HEK293 (cell line): ENCODE measurements around the gene ZNF524.

Experiments
- HOXA7 ChIP-seq: sonication (generic); formaldehyde crosslinking; IDR thresholded peaks from 2 replicates; pipeline ENCODE4 v1.8.1; 2022; ENCODE audit warnings: missing genetic modification reagents, borderline replicate concordance
- MYNN ChIP-seq: fragments of 450-650 bp; formaldehyde crosslinking; IDR thresholded peaks from 2 replicates; pipeline ENCODE4 v1.5.1; 2016; ENCODE audit warnings: missing biosample characterization, missing genetic modification characterization, borderline replicate concordance
- SP7 ChIP-seq: fragments of 450-650 bp; formaldehyde crosslinking; IDR thresholded peaks from 2 replicates; pipeline ENCODE4 v1.5.1; 2016; ENCODE audit warnings: missing biosample characterization, missing genetic modification characterization
- ZFP41 ChIP-seq: fragments of 450-650 bp; formaldehyde crosslinking; IDR thresholded peaks from 2 replicates; pipeline ENCODE4 v1.5.1; 2016; ENCODE audit warnings: missing biosample characterization, missing genetic modification characterization, borderline replicate concordance
- ZNF10 ChIP-seq: fragments of 450-650 bp; formaldehyde crosslinking; IDR thresholded peaks from 2 replicates; pipeline ENCODE4 v1.5.1; 2017; ENCODE audit warnings: missing biosample characterization, missing genetic modification characterization
- ZNF174 ChIP-seq: fragments of 450-650 bp; formaldehyde crosslinking; IDR thresholded peaks from 2 replicates; pipeline ENCODE4 v1.5.0; 2017; ENCODE audit warnings: missing biosample characterization, mild to moderate bottlenecking, missing genetic modification characterization
- ZNF221 ChIP-seq: fragments of 450-650 bp; formaldehyde crosslinking; IDR thresholded peaks from 2 replicates; pipeline ENCODE4 v1.5.1; 2017; ENCODE audit warnings: missing biosample characterization, missing genetic modification characterization, borderline replicate concordance
- ZNF354C ChIP-seq: fragments of 450-650 bp; formaldehyde crosslinking; IDR thresholded peaks from 2 replicates; pipeline ENCODE4 v1.5.1; 2016; ENCODE audit warnings: missing biosample characterization, missing genetic modification characterization, low read depth, borderline replicate concordance
- ZNF404 ChIP-seq: fragments of 450-650 bp; formaldehyde crosslinking; IDR thresholded peaks from 2 replicates; pipeline ENCODE4 v1.5.1; 2017; ENCODE audit warnings: missing biosample characterization, missing genetic modification characterization
- ZNF426 ChIP-seq: fragments of 450-650 bp; formaldehyde crosslinking; IDR thresholded peaks from 2 replicates; pipeline ENCODE4 v1.5.1; 2017; ENCODE audit warnings: missing biosample characterization, missing genetic modification characterization, mild to moderate bottlenecking, inconsistent platforms, moderate library complexity
- ZNF501 ChIP-seq: fragments of 450-650 bp; formaldehyde crosslinking; IDR thresholded peaks from 2 replicates; pipeline ENCODE4 v1.5.1; 2016; ENCODE audit warnings: missing biosample characterization, missing genetic modification characterization
- ZNF544 ChIP-seq: fragments of 450-650 bp; formaldehyde crosslinking; IDR thresholded peaks from 2 replicates; pipeline ENCODE4 v1.5.0; 2017; ENCODE audit warnings: missing biosample characterization, missing genetic modification characterization
- ZNF549 ChIP-seq: fragments of 450-650 bp; IDR thresholded peaks from 2 replicates; pipeline ENCODE4 v1.5.1; 2018; ENCODE audit warnings: missing biosample characterization, missing genetic modification characterization, mild to moderate bottlenecking, inconsistent platforms, moderate library complexity
- ZNF571 ChIP-seq: fragments of 450-650 bp; formaldehyde crosslinking; IDR thresholded peaks from 2 replicates; pipeline ENCODE4 v1.5.0; 2017; ENCODE audit warnings: missing biosample characterization, missing genetic modification characterization
- ZNF596 ChIP-seq: fragments of 450-650 bp; IDR thresholded peaks from 2 replicates; pipeline ENCODE4 v1.5.0; 2018; ENCODE audit warnings: missing biosample characterization, mild to moderate bottlenecking, missing genetic modification characterization, moderate library complexity
- ZNF624 ChIP-seq: fragments of 450-650 bp; formaldehyde crosslinking; IDR thresholded peaks from 2 replicates; pipeline ENCODE4 v1.5.1; 2017; ENCODE audit warnings: missing biosample characterization, missing genetic modification characterization
- ZNF626 ChIP-seq: fragments of 450-650 bp; sonication (Bioruptor Pico); formaldehyde crosslinking; IDR thresholded peaks from 2 replicates; pipeline ENCODE4 v1.5.1; 2018; ENCODE audit warnings: missing biosample characterization, missing genetic modification characterization, inconsistent platforms
- ZNF747 ChIP-seq: fragments of 450-650 bp; formaldehyde crosslinking; IDR thresholded peaks from 2 replicates; pipeline ENCODE4 v1.5.1; 2016; ENCODE audit warnings: missing biosample characterization, missing genetic modification characterization
- ZSCAN16 ChIP-seq: fragments of 450-650 bp; formaldehyde crosslinking; IDR thresholded peaks from 2 replicates; pipeline ENCODE4 v1.5.1; 2016; ENCODE audit warnings: missing biosample characterization, missing genetic modification characterization
- ZSCAN23 ChIP-seq: fragments of 450-650 bp; formaldehyde crosslinking; IDR thresholded peaks from 2 replicates; pipeline ENCODE4 v1.5.1; 2016; ENCODE audit warnings: missing biosample characterization, missing genetic modification characterization
- TF ChIP-seq, protein P1 (sequence below): fragments of 450-650 bp; formaldehyde crosslinking; IDR thresholded peaks from 2 replicates; pipeline ENCODE4 v1.5.1; 2016; ENCODE audit warnings: missing biosample characterization, missing genetic modification characterization, borderline replicate concordance
- TF ChIP-seq, protein P2 (sequence below): IDR thresholded peaks from 2 replicates; pipeline ENCODE4 v1.6.1; 2011; ENCODE audit warnings: mild to moderate bottlenecking, low read depth, low read length, borderline replicate concordance
- TF ChIP-seq, protein P3 (sequence below): fragments of 450-650 bp; formaldehyde crosslinking; IDR thresholded peaks from 2 replicates; pipeline ENCODE4 v1.5.1; 2017; ENCODE audit warnings: missing biosample characterization, mild to moderate bottlenecking, missing genetic modification characterization, moderate library complexity
- TF ChIP-seq, protein P4 (sequence below): fragments of 450-650 bp; IDR thresholded peaks from 2 replicates; pipeline ENCODE4 v1.5.1; 2018; ENCODE audit warnings: missing biosample characterization, missing genetic modification characterization
- TF ChIP-seq, protein P5 (sequence below): fragments of 450-650 bp; formaldehyde crosslinking; IDR thresholded peaks from 2 replicates; pipeline ENCODE4 v1.5.1; 2016; ENCODE audit warnings: missing biosample characterization, missing genetic modification characterization
- TF ChIP-seq, protein P6 (sequence below): fragments of 450-650 bp; formaldehyde crosslinking; conservative IDR thresholded peaks from 2 replicates; pipeline ENCODE4 v1.5.1; 2016; ENCODE audit warnings: low read depth, missing biosample characterization, missing genetic modification characterization

ZNF524 gene

DNA sequence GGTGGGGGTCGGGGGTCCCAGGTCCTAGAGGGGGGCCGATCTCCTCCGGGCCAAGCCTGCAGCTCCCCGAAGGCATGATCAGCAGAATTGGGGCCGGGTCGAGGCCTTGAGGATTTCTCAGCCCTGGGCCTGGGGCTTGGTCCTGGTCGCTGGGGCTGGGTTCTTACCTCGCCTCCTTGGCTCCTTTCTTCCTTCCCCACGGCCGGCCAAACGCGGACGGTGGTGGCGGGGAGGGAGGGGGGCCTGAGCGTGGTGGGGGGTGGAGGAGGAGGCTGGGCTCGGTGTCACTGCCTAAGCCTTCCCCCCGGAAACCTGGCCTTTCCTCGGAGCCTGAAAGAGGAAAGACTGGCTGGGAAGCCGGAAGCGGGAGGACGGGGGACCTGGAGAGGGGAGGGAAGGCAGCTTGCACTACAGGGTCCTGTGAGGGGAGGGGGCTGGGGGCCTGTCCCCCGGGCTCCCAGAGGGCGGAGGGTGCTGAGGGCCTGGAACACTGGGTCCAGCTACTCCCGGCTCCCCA, 19.4 kb upstream of the ZNF524 start, which contains the start of gene ZNF579 (continued):
- TF ChIP-seq, protein P1, sequence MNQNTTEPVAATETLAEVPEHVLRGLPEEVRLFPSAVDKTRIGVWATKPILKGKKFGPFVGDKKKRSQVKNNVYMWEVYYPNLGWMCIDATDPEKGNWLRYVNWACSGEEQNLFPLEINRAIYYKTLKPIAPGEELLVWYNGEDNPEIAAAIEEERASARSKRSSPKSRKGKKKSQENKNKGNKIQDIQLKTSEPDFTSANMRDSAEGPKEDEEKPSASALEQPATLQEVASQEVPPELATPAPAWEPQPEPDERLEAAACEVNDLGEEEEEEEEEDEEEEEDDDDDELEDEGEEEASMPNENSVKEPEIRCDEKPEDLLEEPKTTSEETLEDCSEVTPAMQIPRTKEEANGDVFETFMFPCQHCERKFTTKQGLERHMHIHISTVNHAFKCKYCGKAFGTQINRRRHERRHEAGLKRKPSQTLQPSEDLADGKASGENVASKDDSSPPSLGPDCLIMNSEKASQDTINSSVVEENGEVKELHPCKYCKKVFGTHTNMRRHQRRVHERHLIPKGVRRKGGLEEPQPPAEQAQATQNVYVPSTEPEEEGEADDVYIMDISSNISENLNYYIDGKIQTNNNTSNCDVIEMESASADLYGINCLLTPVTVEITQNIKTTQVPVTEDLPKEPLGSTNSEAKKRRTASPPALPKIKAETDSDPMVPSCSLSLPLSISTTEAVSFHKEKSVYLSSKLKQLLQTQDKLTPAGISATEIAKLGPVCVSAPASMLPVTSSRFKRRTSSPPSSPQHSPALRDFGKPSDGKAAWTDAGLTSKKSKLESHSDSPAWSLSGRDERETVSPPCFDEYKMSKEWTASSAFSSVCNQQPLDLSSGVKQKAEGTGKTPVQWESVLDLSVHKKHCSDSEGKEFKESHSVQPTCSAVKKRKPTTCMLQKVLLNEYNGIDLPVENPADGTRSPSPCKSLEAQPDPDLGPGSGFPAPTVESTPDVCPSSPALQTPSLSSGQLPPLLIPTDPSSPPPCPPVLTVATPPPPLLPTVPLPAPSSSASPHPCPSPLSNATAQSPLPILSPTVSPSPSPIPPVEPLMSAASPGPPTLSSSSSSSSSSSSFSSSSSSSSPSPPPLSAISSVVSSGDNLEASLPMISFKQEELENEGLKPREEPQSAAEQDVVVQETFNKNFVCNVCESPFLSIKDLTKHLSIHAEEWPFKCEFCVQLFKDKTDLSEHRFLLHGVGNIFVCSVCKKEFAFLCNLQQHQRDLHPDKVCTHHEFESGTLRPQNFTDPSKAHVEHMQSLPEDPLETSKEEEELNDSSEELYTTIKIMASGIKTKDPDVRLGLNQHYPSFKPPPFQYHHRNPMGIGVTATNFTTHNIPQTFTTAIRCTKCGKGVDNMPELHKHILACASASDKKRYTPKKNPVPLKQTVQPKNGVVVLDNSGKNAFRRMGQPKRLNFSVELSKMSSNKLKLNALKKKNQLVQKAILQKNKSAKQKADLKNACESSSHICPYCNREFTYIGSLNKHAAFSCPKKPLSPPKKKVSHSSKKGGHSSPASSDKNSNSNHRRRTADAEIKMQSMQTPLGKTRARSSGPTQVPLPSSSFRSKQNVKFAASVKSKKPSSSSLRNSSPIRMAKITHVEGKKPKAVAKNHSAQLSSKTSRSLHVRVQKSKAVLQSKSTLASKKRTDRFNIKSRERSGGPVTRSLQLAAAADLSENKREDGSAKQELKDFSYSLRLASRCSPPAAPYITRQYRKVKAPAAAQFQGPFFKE (tag by site-specific recombination) = no peak
- TF ChIP-seq ZNF626 (tag by site-specific recombination) (no peak), ZNF549 (tag by site-specific recombination) (no peak), ZSCAN16 (tag by site-specific recombination) (no peak), ZFP41 (tag by site-specific recombination) (0 out of 2 replicates have a peak, but pooled peaks have one; percentile 41), ZNF624 (tag by site-specific recombination) (no peak), ZNF501 (tag by site-specific recombination) (no peak; the same call in none of the 2 replicates), ZNF354C (tag by site-specific recombination) (no peak), SP7 (tag by site-specific recombination) (peak; percentile 53), ZNF174 (tag by site-specific recombination) (no peak), ZNF10 (no peak), HOXA7 (CRISPR knock-in tag) (no peak), ZNF747 (tag by site-specific recombination) (no peak), ZSCAN23 (tag by site-specific recombination) (no peak), ZNF426 (tag by site-specific recombination) (no peak), ZNF544 (tag by site-specific recombination) (no peak), ZNF404 (no peak), ZNF596 (tag by site-specific recombination) (no peak), ZNF221 (tag by site-specific recombination) (no peak), MYNN (no peak), ZNF571 (no peak)
- TF ChIP-seq, protein P2, sequence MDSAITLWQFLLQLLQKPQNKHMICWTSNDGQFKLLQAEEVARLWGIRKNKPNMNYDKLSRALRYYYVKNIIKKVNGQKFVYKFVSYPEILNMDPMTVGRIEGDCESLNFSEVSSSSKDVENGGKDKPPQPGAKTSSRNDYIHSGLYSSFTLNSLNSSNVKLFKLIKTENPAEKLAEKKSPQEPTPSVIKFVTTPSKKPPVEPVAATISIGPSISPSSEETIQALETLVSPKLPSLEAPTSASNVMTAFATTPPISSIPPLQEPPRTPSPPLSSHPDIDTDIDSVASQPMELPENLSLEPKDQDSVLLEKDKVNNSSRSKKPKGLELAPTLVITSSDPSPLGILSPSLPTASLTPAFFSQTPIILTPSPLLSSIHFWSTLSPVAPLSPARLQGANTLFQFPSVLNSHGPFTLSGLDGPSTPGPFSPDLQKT = no peak
- TF ChIP-seq, protein P3, sequence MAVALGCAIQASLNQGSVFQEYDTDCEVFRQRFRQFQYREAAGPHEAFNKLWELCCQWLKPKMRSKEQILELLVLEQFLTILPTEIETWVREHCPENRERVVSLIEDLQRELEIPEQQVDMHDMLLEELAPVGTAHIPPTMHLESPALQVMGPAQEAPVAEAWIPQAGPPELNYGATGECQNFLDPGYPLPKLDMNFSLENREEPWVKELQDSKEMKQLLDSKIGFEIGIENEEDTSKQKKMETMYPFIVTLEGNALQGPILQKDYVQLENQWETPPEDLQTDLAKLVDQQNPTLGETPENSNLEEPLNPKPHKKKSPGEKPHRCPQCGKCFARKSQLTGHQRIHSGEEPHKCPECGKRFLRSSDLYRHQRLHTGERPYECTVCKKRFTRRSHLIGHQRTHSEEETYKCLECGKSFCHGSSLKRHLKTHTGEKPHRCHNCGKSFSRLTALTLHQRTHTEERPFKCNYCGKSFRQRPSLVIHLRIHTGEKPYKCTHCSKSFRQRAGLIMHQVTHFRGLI = no peak
- TF ChIP-seq, protein P4, sequence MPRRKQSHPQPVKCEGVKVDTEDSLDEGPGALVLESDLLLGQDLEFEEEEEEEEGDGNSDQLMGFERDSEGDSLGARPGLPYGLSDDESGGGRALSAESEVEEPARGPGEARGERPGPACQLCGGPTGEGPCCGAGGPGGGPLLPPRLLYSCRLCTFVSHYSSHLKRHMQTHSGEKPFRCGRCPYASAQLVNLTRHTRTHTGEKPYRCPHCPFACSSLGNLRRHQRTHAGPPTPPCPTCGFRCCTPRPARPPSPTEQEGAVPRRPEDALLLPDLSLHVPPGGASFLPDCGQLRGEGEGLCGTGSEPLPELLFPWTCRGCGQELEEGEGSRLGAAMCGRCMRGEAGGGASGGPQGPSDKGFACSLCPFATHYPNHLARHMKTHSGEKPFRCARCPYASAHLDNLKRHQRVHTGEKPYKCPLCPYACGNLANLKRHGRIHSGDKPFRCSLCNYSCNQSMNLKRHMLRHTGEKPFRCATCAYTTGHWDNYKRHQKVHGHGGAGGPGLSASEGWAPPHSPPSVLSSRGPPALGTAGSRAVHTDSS (tag by site-specific recombination) = 0 out of 2 replicates have a peak, but pooled peaks have one; percentile 25
- TF ChIP-seq, protein P5, sequence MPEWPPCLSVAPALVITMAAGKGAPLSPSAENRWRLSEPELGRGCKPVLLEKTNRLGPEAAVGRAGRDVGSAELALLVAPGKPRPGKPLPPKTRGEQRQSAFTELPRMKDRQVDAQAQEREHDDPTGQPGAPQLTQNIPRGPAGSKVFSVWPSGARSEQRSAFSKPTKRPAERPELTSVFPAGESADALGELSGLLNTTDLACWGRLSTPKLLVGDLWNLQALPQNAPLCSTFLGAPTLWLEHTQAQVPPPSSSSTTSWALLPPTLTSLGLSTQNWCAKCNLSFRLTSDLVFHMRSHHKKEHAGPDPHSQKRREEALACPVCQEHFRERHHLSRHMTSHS (tag by site-specific recombination) = no peak
- TF ChIP-seq, protein P6, sequence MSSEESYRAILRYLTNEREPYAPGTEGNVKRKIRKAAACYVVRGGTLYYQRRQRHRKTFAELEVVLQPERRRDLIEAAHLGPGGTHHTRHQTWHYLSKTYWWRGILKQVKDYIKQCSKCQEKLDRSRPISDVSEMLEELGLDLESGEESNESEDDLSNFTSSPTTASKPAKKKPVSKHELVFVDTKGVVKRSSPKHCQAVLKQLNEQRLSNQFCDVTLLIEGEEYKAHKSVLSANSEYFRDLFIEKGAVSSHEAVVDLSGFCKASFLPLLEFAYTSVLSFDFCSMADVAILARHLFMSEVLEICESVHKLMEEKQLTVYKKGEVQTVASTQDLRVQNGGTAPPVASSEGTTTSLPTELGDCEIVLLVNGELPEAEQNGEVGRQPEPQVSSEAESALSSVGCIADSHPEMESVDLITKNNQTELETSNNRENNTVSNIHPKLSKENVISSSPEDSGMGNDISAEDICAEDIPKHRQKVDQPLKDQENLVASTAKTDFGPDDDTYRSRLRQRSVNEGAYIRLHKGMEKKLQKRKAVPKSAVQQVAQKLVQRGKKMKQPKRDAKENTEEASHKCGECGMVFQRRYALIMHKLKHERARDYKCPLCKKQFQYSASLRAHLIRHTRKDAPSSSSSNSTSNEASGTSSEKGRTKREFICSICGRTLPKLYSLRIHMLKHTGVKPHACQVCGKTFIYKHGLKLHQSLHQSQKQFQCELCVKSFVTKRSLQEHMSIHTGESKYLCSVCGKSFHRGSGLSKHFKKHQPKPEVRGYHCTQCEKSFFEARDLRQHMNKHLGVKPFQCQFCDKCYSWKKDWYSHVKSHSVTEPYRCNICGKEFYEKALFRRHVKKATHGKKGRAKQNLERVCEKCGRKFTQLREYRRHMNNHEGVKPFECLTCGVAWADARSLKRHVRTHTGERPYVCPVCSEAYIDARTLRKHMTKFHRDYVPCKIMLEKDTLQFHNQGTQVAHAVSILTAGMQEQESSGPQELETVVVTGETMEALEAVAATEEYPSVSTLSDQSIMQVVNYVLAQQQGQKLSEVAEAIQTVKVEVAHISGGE (tag by site-specific recombination) = peak; percentile 99
